Thoracic aorta (tissue), 2 donors: ENCODE measurements around the gene THBS3. TPM values are rescaled to one million over a fixed set of nuclear protein-coding genes. Genes with fewer than 3 reads are reported as not detected.
"Not testable (repeated sequence)": the region's sequence is repeated elsewhere in the genome, so short reads cannot be mapped to it uniquely, and the experiment has no call there.

ENCODE experiments used
- ATAC-seq: fragments of 150-250 bp; one replicate; pipeline ENCODE4 v1.8.0; 2017; ENCODE audit warnings: low read depth; ENCODE audit not compliant: insufficient number of reproducible peaks, low FRiP score
- DNase-seq: peaks from one replicate; pipeline ENCODE4 v3.0.0-alpha.2; 2020; ENCODE audit warnings: low spot score
- H3K27ac ChIP-seq, 2 donors: fragments of 200-600 bp; sonication (generic); 1 replicate in 1 of 2; 2 replicates in 1 of 2; pipeline ENCODE4 v1.5.1; 2016; ENCODE audit warnings: mild to moderate bottlenecking in 2 of 2, moderate library complexity in 2 of 2
- H3K27me3 ChIP-seq: fragments of 200-600 bp; sonication (generic); replicated peaks from 2 replicates; pipeline ENCODE4 v1.6.0; 2016; ENCODE audit warnings: mild to moderate bottlenecking; ENCODE audit not compliant: insufficient read depth
- H3K36me3 ChIP-seq: fragments of 200-600 bp; sonication (generic); one replicate; pipeline ENCODE4 v1.5.1; 2016
- H3K4me1 ChIP-seq, 2 donors: fragments of 200-600 bp; sonication (generic); 1 replicate in 1 of 2; 2 replicates in 1 of 2; pipeline versions ENCODE4 v1.5.1 to v1.6.0; 2016; ENCODE audit warnings: low read depth in 2 of 2, mild to moderate bottlenecking in 1 of 2; ENCODE audit not compliant: control insufficient read depth in 1 of 2
- H3K4me3 ChIP-seq: fragments of 200-600 bp; sonication (generic); 2 replicates; pipeline ENCODE4 v1.5.1; 2016; ENCODE audit warnings: mild to moderate bottlenecking
- H3K9me3 ChIP-seq: fragments of 200-600 bp; sonication (generic); 2 replicates; pipeline ENCODE4 v1.5.1; 2016
- total RNA-seq, 2 donors: library from RNA; depleted of rRNA; stranded (reverse); fragments of >200 nt; gene quantifications; one replicate each; pipeline versions ENCODE4 v1.1.0 to v1.2.3, GENCODE V29; 2016
- TF ChIP-seq, protein P1 (sequence below): fragments of 200-600 bp; sonication (generic); IDR thresholded peaks from one replicate; pipeline ENCODE4 v1.5.1; 2019; ENCODE audit warnings: antibody characterized with exemption

Gene THBS3
- total RNA-seq, 2 donors from 2014 or later = 45.3 to 81.6 TPM

- DNase-seq = no peak
- Histone ChIP-seq H3K9me3 (no peaks in the 10 kb centered on the region), H3K27ac (no peak overlapping the region), H3K4me3 (peak overlapping the region; percentile 58), H3K36me3 (peaks cover 4% of the 10 kb centered on the region), H3K4me1 (peaks cover 16 to 33% of the 10 kb centered on the region in 2 donors), H3K27me3 (no peaks in the 10 kb centered on the region)
- ATAC-seq = no peak
- TF ChIP-seq, protein P1, sequence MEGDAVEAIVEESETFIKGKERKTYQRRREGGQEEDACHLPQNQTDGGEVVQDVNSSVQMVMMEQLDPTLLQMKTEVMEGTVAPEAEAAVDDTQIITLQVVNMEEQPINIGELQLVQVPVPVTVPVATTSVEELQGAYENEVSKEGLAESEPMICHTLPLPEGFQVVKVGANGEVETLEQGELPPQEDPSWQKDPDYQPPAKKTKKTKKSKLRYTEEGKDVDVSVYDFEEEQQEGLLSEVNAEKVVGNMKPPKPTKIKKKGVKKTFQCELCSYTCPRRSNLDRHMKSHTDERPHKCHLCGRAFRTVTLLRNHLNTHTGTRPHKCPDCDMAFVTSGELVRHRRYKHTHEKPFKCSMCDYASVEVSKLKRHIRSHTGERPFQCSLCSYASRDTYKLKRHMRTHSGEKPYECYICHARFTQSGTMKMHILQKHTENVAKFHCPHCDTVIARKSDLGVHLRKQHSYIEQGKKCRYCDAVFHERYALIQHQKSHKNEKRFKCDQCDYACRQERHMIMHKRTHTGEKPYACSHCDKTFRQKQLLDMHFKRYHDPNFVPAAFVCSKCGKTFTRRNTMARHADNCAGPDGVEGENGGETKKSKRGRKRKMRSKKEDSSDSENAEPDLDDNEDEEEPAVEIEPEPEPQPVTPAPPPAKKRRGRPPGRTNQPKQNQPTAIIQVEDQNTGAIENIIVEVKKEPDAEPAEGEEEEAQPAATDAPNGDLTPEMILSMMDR = no peak
Measured at GRCh38 chr1:155250246-155250632, 42.5 kb upstream of the THBS3 start.

- H3K4me3 ChIP-seq = no peak overlapping the region
- peaks cover 11 to 25% of the 10 kb centered on the region in 2 donors for H3K4me1 ChIP-seq
- peaks cover 4% of the 10 kb centered on the region for H3K36me3 ChIP-seq
- TF ChIP-seq, protein P1 = no peak
- ATAC-seq = no peak
- no peaks in the 10 kb centered on the region for H3K9me3 ChIP-seq
- no peaks in the 10 kb centered on the region for H3K27me3 ChIP-seq
- no peak for DNase-seq
- no peak overlapping the region for H3K27ac ChIP-seq
Measured at GRCh38 chr1:155247667-155248553, 40.2 kb upstream of the THBS3 start.

- not testable (repeated sequence) for H3K36me3 ChIP-seq, H3K4me3 ChIP-seq, H3K9me3 ChIP-seq, H3K27ac ChIP-seq, ATAC-seq, H3K27me3 ChIP-seq, DNase-seq
- peaks cover 12 to 32% of the 10 kb centered on the region in 2 donors for H3K4me1 ChIP-seq
Measured at GRCh38 chr1:155246796-155247195, 39.1 kb upstream of the THBS3 start.

GRCh38 chr1:155245163-155245524 lies 37.4 kb upstream of the THBS3 start:
- DNase-seq (no peak), ATAC-seq (no peak)
- H3K9me3 ChIP-seq = no peaks in the 10 kb centered on the region
- H3K36me3 ChIP-seq = peaks cover 4% of the 10 kb centered on the region
- H3K4me1 ChIP-seq = peaks cover 16 to 33% of the 10 kb centered on the region in 2 donors
- peak overlapping the region; percentile 87 to 90 for H3K27ac ChIP-seq
- TF ChIP-seq, protein P1 = no peak
- peak overlapping the region; percentile 85 for H3K4me3 ChIP-seq
- H3K27me3 ChIP-seq = no peaks in the 10 kb centered on the region

- ATAC-seq = peak; percentile 95
- TF ChIP-seq, protein P1 = peak; percentile 42
- peak; percentile 97 for DNase-seq
Measured at GRCh38 chr1:155244368-155245162, 36.9 kb upstream of the THBS3 start.

More at GRCh38 chr1:155244368-155245162, 36.9 kb upstream of the THBS3 start:
- peaks cover 16 to 36% of the 10 kb centered on the region in 2 donors for H3K4me1 ChIP-seq
- H3K36me3 ChIP-seq = peaks cover 4% of the 10 kb centered on the region
- no peaks in the 10 kb centered on the region for H3K27me3 ChIP-seq
- H3K4me3 ChIP-seq = peak overlapping the region; percentile 85
- peak overlapping the region; percentile 87 to 94 for H3K27ac ChIP-seq
- H3K9me3 ChIP-seq = no peaks in the 10 kb centered on the region
